Retina (tissue), 1 donor: ENCODE measurements around the gene SPOCK1.

Experiments used
- DNase-seq: peaks from one replicate; pipeline ENCODE4 v3.0.0-alpha.2; 2016

The SPOCK1 gene

DNA sequence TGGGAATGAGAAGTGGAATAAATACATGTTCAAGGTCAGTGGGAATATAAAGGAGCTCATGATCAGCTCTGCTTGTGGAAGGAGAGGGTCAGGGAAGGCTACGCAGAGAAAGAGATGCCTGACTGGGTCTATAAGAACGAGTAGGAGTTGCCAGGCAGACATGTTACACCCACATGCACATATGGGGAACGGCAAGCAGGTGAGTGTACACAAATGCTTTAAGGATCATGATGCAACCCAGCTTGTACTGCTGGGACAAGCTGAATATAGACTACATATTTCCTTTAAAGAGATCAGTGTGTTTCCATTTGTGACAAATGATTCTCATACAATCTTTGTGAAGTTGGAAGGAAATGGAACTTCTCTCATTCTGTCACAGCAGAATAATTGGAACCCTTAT is 141.7 kb downstream of the SPOCK1 start:
- no peak for DNase-seq

- DNase-seq, result no peak
Observed at GRCh38 chr5:137356127-137356526, 143.0 kb downstream of the SPOCK1 start.

DNA sequence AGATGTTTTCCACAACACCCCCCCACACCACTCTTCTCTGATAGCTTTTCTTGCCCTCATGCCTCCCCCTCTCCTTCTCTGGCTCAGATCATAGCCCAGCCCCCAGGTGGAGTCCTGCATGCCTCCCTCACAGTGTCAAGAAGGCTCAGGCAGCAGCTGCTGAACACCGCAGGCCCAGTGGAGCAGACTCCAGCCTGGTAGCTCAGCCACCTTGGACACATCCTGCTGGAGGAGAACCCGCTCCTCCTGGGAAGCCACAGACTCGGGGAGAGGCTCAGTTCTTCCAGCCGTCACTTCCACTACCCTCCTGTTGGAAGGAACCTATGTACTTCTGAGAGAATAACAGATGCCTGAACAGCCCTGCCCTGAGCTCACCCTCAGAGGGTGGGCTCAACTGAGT is 143.4 kb downstream of the SPOCK1 start:
- no peak for DNase-seq

GRCh38 chr5:137352095-137352494 is 147.0 kb downstream of the SPOCK1 start:
- DNase-seq, result no peak

- DNase-seq, result no peak
Observed at GRCh38 chr5:137350791-137351190, 148.3 kb downstream of the SPOCK1 start.

DNA sequence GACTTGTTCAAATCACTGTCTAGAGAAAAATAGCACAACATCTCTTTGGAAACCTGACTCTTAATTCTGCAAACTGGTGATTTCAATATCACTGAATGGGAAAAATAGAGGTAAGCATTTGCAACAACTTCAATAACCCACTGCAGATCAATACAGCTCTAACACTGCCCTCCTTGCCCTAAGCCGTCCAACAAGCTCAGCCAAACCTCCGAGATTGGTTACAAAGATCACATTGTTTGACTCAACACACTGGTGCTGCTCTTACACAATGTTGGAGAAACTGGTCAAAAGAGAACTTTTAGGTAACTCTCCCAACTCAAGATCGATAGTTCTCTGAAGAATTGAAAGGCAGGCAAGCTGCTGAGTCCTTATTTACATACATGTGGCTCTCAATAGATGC is 150.4 kb downstream of the SPOCK1 start:
- DNase-seq, result no peak

GRCh38 chr5:137347865-137348264 is 151.3 kb downstream of the SPOCK1 start:
- DNase-seq, result no peak

DNA sequence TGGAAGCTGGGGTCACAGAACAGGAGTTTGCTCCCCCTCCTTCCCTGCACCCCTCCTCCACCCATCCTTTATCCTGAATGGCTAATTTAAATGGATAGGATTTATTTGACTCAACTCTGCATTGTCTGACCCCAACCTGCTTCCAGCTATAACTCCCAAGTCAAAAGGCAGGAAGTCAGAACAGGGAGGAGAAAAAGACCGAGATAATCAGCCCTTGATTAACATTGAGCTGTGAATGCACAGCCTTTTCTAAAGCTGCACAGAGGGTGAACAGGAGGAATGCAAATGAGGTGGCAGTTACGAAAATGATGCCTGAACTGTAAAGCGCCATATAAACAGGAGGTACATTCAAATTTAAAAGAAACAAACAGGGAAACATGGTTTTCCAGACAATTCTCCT is 152.8 kb downstream of the SPOCK1 start:
- no peak for DNase-seq

DNA sequence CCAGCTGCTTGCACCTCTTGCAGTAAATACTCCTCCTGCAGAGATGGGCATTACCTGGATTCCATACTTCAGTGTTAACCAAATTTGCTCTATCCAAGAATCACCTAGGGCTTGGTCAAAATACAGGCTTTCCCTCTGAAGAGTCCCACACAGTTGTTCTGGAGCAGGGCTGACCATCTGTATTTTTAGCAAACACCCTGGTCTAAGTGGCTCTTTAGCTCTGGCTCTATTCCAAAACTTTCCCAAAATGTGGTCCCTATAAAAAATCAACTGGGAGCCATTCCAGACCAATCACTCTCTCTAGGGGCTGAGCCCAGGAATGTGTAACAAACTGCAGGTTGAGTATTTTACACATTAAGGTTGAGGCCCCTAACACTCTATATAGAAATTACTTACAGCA is 153.7 kb downstream of the SPOCK1 start:
- no peak for DNase-seq

DNA sequence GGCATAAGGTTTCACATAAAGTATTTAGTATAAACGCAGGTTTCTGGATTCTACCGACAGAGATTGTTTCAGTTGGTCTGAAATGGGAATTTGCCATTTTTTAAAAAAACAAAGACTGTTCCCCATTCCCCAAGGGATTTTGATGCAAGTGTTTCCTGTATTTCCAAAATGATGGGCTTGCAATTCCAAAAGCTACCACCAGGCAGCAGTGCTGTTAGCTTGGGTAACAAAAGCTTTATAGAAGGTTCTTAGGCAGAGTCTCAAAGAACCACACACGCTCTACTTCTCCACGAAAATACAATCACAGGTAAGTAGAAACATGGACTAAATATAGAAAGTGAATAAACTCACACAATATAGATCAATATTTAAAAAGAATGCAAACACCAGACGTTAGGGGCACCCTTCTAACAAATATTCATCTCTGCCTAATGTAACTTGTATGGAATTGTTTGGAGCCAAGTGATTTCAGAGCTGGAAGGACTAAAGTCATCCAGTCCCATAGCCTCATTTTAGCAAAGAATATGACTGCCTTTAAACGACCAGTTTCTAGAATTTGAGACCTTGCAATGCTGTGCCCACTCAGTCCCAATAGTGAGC is 154.3 kb downstream of the SPOCK1 start:
- DNase-seq, result no peak

GRCh38 chr5:137344021-137344420 is 155.1 kb downstream of the SPOCK1 start:
- no peak for DNase-seq

GRCh38 chr5:137342764-137343163 is 156.4 kb downstream of the SPOCK1 start:
- DNase-seq, result no peak

DNA sequence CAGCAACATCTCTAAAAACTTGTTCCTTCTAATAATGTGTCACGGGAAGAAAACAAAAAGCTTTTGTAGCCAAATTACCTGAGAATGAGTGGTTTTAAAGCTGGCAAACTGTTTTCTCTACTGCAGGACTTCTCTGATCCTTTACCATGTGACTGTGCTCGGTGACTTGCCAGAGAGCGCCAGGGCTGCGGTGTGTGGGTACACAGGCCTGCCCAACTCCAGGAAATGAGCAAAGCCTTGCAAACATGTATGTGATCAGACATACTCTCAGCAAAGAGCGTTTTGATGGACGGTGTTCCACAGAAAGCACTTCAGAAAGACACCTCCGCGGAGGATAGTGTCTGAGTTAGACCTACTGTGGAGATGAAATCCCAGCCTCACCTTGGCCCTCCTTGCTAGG is 157.3 kb downstream of the SPOCK1 start:
- DNase-seq, result peak; percentile 34

GRCh38 chr5:137340881-137341280 is 158.2 kb downstream of the SPOCK1 start:
- no peak for DNase-seq

DNA sequence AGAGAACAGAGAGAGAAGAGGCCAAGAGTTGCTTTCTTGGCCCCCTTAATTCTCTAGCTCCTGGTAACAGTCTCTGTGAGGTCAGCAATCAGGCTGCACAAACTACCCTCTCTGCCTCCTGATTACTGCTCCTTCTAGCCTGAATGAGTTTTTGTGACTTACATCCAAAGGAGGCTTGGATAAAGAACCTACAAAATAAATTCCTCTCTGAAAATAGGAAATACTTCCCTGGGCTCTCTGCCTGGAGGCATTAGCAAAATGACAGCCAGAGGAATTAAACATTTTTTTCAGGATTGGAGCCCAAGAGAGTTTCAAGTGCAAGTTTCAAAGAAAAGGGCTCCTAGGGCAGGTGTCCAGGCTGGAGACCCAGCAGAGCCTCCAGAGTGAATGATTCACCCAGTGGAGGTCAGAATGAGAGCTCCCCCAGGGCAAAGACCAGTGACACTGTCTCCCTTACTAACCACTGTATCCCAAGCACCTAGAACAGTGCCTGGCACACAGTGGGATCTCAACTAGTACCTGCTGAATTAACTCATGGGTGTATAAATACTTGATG is 162.5 kb downstream of the SPOCK1 start:
- DNase-seq, result no peak

DNA sequence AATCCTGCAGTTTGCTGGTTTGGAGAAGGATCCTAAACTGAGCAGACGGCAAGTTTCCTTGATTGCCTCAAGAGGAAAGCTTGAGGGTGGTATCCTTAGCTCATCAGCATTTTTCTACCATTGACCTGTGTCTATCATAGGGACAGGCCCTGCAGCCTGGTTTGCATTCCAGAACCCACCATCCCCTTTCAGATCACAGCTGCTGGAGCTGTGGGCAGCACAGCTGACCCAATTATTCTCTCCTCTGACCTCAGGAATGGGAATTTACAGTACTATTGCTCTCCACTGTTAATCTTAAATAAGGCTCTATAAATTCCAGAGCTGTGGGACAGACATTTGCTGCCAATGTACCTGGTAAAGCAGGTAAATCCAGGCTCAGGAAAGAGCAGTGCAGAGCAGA is 163.0 kb downstream of the SPOCK1 start:
- no peak for DNase-seq

GRCh38 chr5:137335493-137335892 is 163.6 kb downstream of the SPOCK1 start:
- DNase-seq, result no peak

GRCh38 chr5:137333928-137334327 is 165.2 kb downstream of the SPOCK1 start:
- peak; percentile 64 for DNase-seq

DNA sequence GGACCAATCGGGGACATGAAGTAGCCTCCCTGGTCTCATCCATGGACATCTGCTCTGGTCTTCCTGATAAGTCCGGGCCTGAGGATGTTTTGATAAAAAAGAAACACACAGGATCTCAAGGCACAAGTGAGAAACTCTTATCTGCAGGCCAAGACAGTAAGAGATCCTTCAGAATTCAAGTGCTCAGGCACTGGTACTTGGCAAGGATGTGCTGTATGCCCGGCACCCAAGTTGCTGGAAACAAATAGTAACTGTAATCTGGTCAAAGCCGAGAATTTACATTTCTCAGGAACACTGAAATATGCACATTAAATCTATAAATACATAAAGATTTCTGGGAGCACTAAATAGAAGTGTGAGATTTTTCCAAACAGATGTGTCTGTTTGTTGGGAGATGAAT is 165.7 kb downstream of the SPOCK1 start:
- no peak for DNase-seq

- no peak for DNase-seq
Observed at GRCh38 chr5:137332296-137332695, 166.8 kb downstream of the SPOCK1 start.

GRCh38 chr5:137329586-137330296 is 169.4 kb downstream of the SPOCK1 start:
- no peak for DNase-seq

DNA sequence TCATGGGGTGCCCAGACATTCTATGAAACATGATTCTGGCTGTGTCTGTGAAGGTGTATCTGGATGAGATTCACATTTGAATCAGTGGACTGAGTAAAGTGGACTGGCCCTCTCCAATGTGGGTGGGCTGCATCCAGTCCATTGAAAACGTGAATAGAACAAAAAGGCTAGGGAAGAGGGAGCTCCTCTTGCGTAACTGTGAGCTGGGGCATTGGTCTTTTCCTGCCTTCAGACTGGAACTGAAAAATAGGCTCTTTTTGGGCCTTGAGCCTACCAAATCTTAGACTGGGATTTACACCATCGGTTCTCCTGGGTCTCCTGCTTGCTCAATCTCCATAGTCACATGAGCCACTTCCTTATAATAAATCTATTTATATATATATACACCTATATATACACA is 170.1 kb downstream of the SPOCK1 start:
- no peak for DNase-seq

DNA sequence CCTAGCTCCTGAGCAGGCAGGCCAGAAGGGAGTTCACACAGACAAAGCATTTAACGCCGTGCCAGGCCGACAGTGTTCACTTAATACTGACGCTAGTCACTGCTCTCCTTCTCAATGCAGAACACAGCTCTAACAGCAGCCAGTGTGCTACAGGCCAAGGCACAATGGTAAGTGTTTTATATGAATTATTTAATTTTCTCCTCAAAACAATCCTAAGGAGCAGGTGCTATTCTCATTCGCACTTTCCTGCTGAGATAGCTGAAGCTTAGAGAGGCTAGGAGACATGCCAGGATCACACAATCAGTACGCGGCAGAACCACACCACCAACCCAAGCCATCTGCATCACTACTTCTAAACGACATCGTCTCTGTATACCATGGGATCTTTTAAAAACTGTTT is 170.7 kb downstream of the SPOCK1 start:
- no peak for DNase-seq

- DNase-seq, result no peak
Observed at GRCh38 chr5:137325721-137326120, 173.4 kb downstream of the SPOCK1 start.
